ENCODE data around the gene ZSCAN1. TPM values are rescaled to one million over a fixed set of nuclear protein-coding genes. Genes with fewer than 3 reads are reported as not detected.

Gene ZSCAN1
- total RNA-seq, 2 experiments from 2014 or later, result not detected

- Mint-ChIP-seq H3K9me3 (peaks cover 44% of the 10 kb centered on the region), H3K27ac (peak within 1 kb of the TSS; percentile 63), H3K36me3 (ENCODE audit: low read depth) (peaks cover 43% of the 10 kb centered on the region), H3K4me1 (ENCODE audit: low read depth) (peaks cover 4% of the 10 kb centered on the region), H3K4me3 (peak within 1 kb of the TSS; percentile 57), H3K27me3 (ENCODE audit: low read depth) (peaks cover 35% of the 10 kb centered on the region)
- CTCF ChIA-PET, result interaction anchor here (0.5 kb wide), 1 partner anchor 899 kb away, joined by 4 read pairs; no protein-coding TSS in a partner anchor
- intact Hi-C loops (cut with micrococcal nuclease), result no loop called here
- DNase-seq, result peak; percentile 72
These were observed 25.3 kb downstream of the ZSCAN1 start, which contains the start of gene ZNF135 for GRCh38 chr19:58059003-58059670. Gene ZNF135, plus strand, starts transcription at chr19:58059282. Its CDS starts 721 bp downstream, at chr19:58060003.

- H3K4me1 Mint-ChIP-seq (ENCODE audit: low read depth), result peaks cover 4% of the 10 kb centered on the region
- H3K27me3 Mint-ChIP-seq (ENCODE audit: low read depth), result peaks cover 31% of the 10 kb centered on the region
- peak overlapping the region; percentile 49 for H3K4me3 Mint-ChIP-seq
- intact Hi-C loops (cut with micrococcal nuclease), result no loop called here
- H3K36me3 Mint-ChIP-seq (ENCODE audit: low read depth), result peaks cover 41% of the 10 kb centered on the region
- peaks cover 42% of the 10 kb centered on the region for H3K9me3 Mint-ChIP-seq
- CTCF ChIA-PET, result interaction anchor here (0.6 kb wide), 1 partner anchor 93 kb away, joined by 4 read pairs; no protein-coding TSS in a partner anchor
- no peak for DNase-seq
- H3K27ac Mint-ChIP-seq, result no peak overlapping the region
These were observed 25.9 kb downstream of the ZSCAN1 start for GRCh38 chr19:58059671-58060078.

- peak overlapping the region; percentile 46 for H3K4me3 Mint-ChIP-seq
- intact Hi-C loops (cut with micrococcal nuclease), result no loop called here
- H3K27me3 Mint-ChIP-seq (ENCODE audit: low read depth), result peaks cover 29% of the 10 kb centered on the region
- no peak overlapping the region for H3K27ac Mint-ChIP-seq
- H3K9me3 Mint-ChIP-seq, result peaks cover 42% of the 10 kb centered on the region
- H3K4me1 Mint-ChIP-seq (ENCODE audit: low read depth), result peaks cover 4% of the 10 kb centered on the region
- CTCF ChIA-PET, result interaction anchor here (0.6 kb wide), 1 partner anchor 93 kb away, joined by 4 read pairs; no protein-coding TSS in a partner anchor
- H3K36me3 Mint-ChIP-seq (ENCODE audit: low read depth), result peaks cover 40% of the 10 kb centered on the region
- DNase-seq, result no peak
These were observed 26.4 kb downstream of the ZSCAN1 start for GRCh38 chr19:58060231-58060630.

- Mint-ChIP-seq H3K4me1 (ENCODE audit: low read depth) (peaks cover 4% of the 10 kb centered on the region), H3K27ac (no peak overlapping the region), H3K36me3 (ENCODE audit: low read depth) (peaks cover 47% of the 10 kb centered on the region), H3K9me3 (peaks cover 58% of the 10 kb centered on the region), H3K4me3 (no peak overlapping the region), H3K27me3 (ENCODE audit: low read depth) (peaks cover 7% of the 10 kb centered on the region)
- CTCF ChIA-PET, result no interaction called here
- intact Hi-C loops (cut with micrococcal nuclease), result no loop called here
- DNase-seq, result no peak
These were observed 29.9 kb downstream of the ZSCAN1 start for GRCh38 chr19:58063712-58064111.

- Mint-ChIP-seq H3K4me3 (no peak overlapping the region), H3K27ac (no peak overlapping the region)
- CTCF ChIA-PET, result no interaction called here
These were observed 33.6 kb downstream of the ZSCAN1 start for GRCh38 chr19:58067240-58067912.

GRCh38 chr19:58079792-58080191 is 46.0 kb downstream of the ZSCAN1 start:
- Mint-ChIP-seq H3K9me3 (peaks cover 47% of the 10 kb centered on the region), H3K27me3 (ENCODE audit: low read depth) (no peaks in the 10 kb centered on the region), H3K27ac (no peak overlapping the region), H3K4me1 (ENCODE audit: low read depth) (no peaks in the 10 kb centered on the region), H3K4me3 (no peak overlapping the region), H3K36me3 (ENCODE audit: low read depth) (peaks cover 18% of the 10 kb centered on the region)
- intact Hi-C loops (cut with micrococcal nuclease), result no loop called here
- CTCF ChIA-PET, result no interaction called here
- no peak for DNase-seq

More at GRCh38 chr19:58067240-58067912, 33.6 kb downstream of the ZSCAN1 start:
- Mint-ChIP-seq H3K27me3 (ENCODE audit: low read depth) (no peaks in the 10 kb centered on the region), H3K4me1 (ENCODE audit: low read depth) (no peaks in the 10 kb centered on the region), H3K9me3 (peaks cover 62% of the 10 kb centered on the region), H3K36me3 (ENCODE audit: low read depth) (peaks cover 39% of the 10 kb centered on the region)
- intact Hi-C loops (cut with micrococcal nuclease), result no loop called here
- DNase-seq, result no peak

GRCh38 chr19:58083021-58083420 is 49.2 kb downstream of the ZSCAN1 start:
- CTCF ChIA-PET, result interaction anchor here (1.2 kb wide), 1 partner anchor 10 kb away, joined by 3 read pairs; no protein-coding TSS in a partner anchor
- H3K27me3 Mint-ChIP-seq (ENCODE audit: low read depth), result no peaks in the 10 kb centered on the region
- DNase-seq, result no peak
- H3K9me3 Mint-ChIP-seq, result peaks cover 39% of the 10 kb centered on the region
- intact Hi-C loops (cut with micrococcal nuclease), result no loop called here
- H3K27ac Mint-ChIP-seq, result no peak overlapping the region
- peaks cover 33% of the 10 kb centered on the region for H3K36me3 Mint-ChIP-seq (ENCODE audit: low read depth)
- H3K4me3 Mint-ChIP-seq, result no peak overlapping the region
- H3K4me1 Mint-ChIP-seq (ENCODE audit: low read depth), result no peaks in the 10 kb centered on the region

- intact Hi-C loops (cut with micrococcal nuclease), result no loop called here
- Mint-ChIP-seq H3K9me3 (peaks cover 42% of the 10 kb centered on the region), H3K27ac (no peak overlapping the region), H3K4me3 (no peak overlapping the region), H3K36me3 (ENCODE audit: low read depth) (peaks cover 39% of the 10 kb centered on the region), H3K27me3 (ENCODE audit: low read depth) (no peaks in the 10 kb centered on the region), H3K4me1 (ENCODE audit: low read depth) (no peaks in the 10 kb centered on the region)
- DNase-seq, result no peak
- CTCF ChIA-PET, result no interaction called here
These were observed 50.9 kb downstream of the ZSCAN1 start for GRCh38 chr19:58084596-58085347.

- H3K4me1 Mint-ChIP-seq (ENCODE audit: low read depth), result no peaks in the 10 kb centered on the region
- no peaks in the 10 kb centered on the region for H3K27me3 Mint-ChIP-seq (ENCODE audit: low read depth)
- H3K9me3 Mint-ChIP-seq, result peaks cover 39% of the 10 kb centered on the region
- no peak for DNase-seq
- H3K36me3 Mint-ChIP-seq (ENCODE audit: low read depth), result peaks cover 39% of the 10 kb centered on the region
- no peak overlapping the region for H3K27ac Mint-ChIP-seq
- CTCF ChIA-PET, result no interaction called here
- intact Hi-C loops (cut with micrococcal nuclease), result no loop called here
- no peak overlapping the region for H3K4me3 Mint-ChIP-seq
These were observed 51.6 kb downstream of the ZSCAN1 start for GRCh38 chr19:58085348-58085875.

- intact Hi-C loops (cut with micrococcal nuclease), result no loop called here
- Mint-ChIP-seq H3K9me3 (peaks cover 36% of the 10 kb centered on the region), H3K36me3 (ENCODE audit: low read depth) (peaks cover 43% of the 10 kb centered on the region), H3K27ac (no peak overlapping the region), H3K27me3 (ENCODE audit: low read depth) (no peaks in the 10 kb centered on the region), H3K4me3 (no peak overlapping the region), H3K4me1 (ENCODE audit: low read depth) (no peaks in the 10 kb centered on the region)
- DNase-seq, result no peak
- CTCF ChIA-PET, result interaction anchor here (0.7 kb wide), 1 partner anchor 360 kb away, joined by 3 read pairs; no protein-coding TSS in a partner anchor
These were observed 53.2 kb downstream of the ZSCAN1 start for GRCh38 chr19:58086825-58087710.

GRCh38 chr19:58088521-58089052 is 54.8 kb downstream of the ZSCAN1 start:
- no peaks in the 10 kb centered on the region for H3K4me1 Mint-ChIP-seq (ENCODE audit: low read depth)
- H3K36me3 Mint-ChIP-seq (ENCODE audit: low read depth), result peaks cover 42% of the 10 kb centered on the region
- H3K4me3 Mint-ChIP-seq, result no peak overlapping the region
- H3K27me3 Mint-ChIP-seq (ENCODE audit: low read depth), result no peaks in the 10 kb centered on the region
- peaks cover 36% of the 10 kb centered on the region for H3K9me3 Mint-ChIP-seq
- intact Hi-C loops (cut with micrococcal nuclease), result no loop called here
- no peak overlapping the region for H3K27ac Mint-ChIP-seq
- CTCF ChIA-PET, result no interaction called here
- DNase-seq, result no peak

Data from activated naive CD4-positive, alpha-beta T cell treated with anti-CD3 and anti-CD28 coated beads for 36 hours (primary cell).